ENCODE data around the gene TMEM115. TPM values are rescaled to one million over a fixed set of nuclear protein-coding genes. Genes with fewer than 3 reads are reported as not detected.

TMEM115 gene
- total and polyA plus RNA-seq, 2 of the 13 experiments (the other 11 are each of a cell fraction or from before 2014, with no cell fraction given), result 22.1 to 30.7 TPM

DNA sequence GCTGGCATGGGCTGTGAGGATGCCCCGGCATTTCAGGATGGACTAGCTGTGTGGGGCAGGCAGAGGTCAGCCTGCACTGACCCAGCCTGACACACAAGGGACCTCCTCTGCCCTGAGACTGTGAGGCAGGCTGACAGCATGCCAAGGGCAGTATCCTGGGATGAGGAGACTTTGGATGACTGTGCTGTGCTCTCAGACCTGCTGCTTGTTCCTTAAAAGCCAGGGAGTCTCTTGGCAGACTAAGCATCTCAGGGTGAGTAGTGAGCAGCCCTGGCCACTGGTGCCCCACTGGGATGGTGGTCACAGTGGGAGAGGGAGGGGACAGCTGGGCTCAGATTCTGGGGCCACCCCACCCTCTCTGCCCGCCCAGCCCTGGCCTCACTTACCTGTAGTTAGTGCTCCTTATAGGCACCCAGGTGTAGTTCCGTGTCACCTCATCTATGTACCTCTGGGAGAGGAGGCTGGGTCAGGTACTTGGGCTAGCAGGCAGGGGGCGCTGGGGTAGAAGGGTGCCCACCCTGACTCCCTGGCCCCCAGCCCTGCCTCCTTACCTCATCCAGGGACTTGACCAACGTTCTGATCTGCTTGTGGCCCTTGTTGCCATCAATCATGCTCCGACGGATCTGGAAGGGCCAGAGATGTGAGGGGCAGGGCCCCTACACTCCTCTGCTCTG lies 16.1 kb upstream of the TMEM115 start:
- H3K9ac ChIP-seq (ENCODE audit: insufficient read depth, low read depth, low read length), result no peak overlapping the region
- DNase-seq (ENCODE audit: low spot score), result no peak
- no peak overlapping the region for H3K4me2 ChIP-seq (ENCODE audit: low read depth, low read length)
- ChIA-PET POLR2A (no interaction called here), CTCF (ENCODE audit: low intra/inter-chr PET ratio, low total read pairs) (no interaction called here)
- H3K4me3 ChIP-seq (replicated peaks in 1 of 3; ENCODE audit: insufficient read depth in 1 of 3, low read depth in 2 of 3, low read length in 3 of 3), result no peak overlapping the region
- peaks cover 8 to 33% of the 10 kb centered on the region in 2 experiments; a peak in 4 of 5 replicates for H3K27me3 ChIP-seq (ENCODE audit: control insufficient read depth in 1 of 2, insufficient read depth in 2 of 2, low read length in 2 of 2)
- H3K36me3 ChIP-seq (replicated peaks in 1 of 2; ENCODE audit: control insufficient read depth in 1 of 2, insufficient read depth in 2 of 2, low read length in 2 of 2), result no peaks in the 10 kb centered on the region
- H4K20me1 ChIP-seq (ENCODE audit: insufficient read depth, low read length), result no peaks in the 10 kb centered on the region
- TF ChIP-seq, protein P1, sequence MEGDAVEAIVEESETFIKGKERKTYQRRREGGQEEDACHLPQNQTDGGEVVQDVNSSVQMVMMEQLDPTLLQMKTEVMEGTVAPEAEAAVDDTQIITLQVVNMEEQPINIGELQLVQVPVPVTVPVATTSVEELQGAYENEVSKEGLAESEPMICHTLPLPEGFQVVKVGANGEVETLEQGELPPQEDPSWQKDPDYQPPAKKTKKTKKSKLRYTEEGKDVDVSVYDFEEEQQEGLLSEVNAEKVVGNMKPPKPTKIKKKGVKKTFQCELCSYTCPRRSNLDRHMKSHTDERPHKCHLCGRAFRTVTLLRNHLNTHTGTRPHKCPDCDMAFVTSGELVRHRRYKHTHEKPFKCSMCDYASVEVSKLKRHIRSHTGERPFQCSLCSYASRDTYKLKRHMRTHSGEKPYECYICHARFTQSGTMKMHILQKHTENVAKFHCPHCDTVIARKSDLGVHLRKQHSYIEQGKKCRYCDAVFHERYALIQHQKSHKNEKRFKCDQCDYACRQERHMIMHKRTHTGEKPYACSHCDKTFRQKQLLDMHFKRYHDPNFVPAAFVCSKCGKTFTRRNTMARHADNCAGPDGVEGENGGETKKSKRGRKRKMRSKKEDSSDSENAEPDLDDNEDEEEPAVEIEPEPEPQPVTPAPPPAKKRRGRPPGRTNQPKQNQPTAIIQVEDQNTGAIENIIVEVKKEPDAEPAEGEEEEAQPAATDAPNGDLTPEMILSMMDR (CRISPR knock-in tag; IDR thresholded peaks at IDR 0.05), result peak; percentile 46; the same call in 1 of the 2 replicates
- TF ChIP-seq FOSL2 (CRISPR knock-in tag; IDR thresholded peaks at IDR 0.05) (no peak), MAFG (CRISPR knock-in tag; IDR thresholded peaks at IDR 0.05) (no peak)
- peak; percentile 30 for ATAC-seq
- no peaks in the 10 kb centered on the region for H3K9me3 ChIP-seq (ENCODE audit: low read length)
- in situ Hi-C loops (cut with HindIII; ENCODE audit: extremely low pct_ligation_motif_present, low pct_unique_long_range_greater_than_20kb), result no loop called here
- 15% methylated on average over 4 of the region's 7 CpGs for WGBS (ENCODE audit: low lambda C conversion rate)
- BruUV-seq (replicated peaks), result no TSS peak
- H3K27ac ChIP-seq (ENCODE audit: extremely low read length, insufficient read depth, low read length), result no peak overlapping the region
- H3K4me1 ChIP-seq (ENCODE audit: insufficient read depth, low read length), result peaks cover 15% of the 10 kb centered on the region
- FAIRE-seq, result no peak
- no peak overlapping the region for H2AFZ ChIP-seq (ENCODE audit: low read length)
- intact Hi-C loops (cut with micrococcal nuclease; ENCODE audit: unreplicated experiment), result no loop called here
- H3K79me2 ChIP-seq (ENCODE audit: insufficient read depth, low read length), result no peaks in the 10 kb centered on the region

GRCh38 chr3:50374363-50375257 lies 15.3 kb upstream of the TMEM115 start:
- FAIRE-seq (no peak), ATAC-seq (no peak), DNase-seq (ENCODE audit: low spot score) (no peak)
- H3K4me3 ChIP-seq (replicated peaks in 1 of 3; ENCODE audit: insufficient read depth in 1 of 3, low read depth in 2 of 3, low read length in 3 of 3), result no peak overlapping the region
- no peaks in the 10 kb centered on the region for H3K36me3 ChIP-seq (replicated peaks in 1 of 2; ENCODE audit: control insufficient read depth in 1 of 2, insufficient read depth in 2 of 2, low read length in 2 of 2)
- in situ Hi-C loops (cut with HindIII; ENCODE audit: extremely low pct_ligation_motif_present, low pct_unique_long_range_greater_than_20kb) (no loop called here), intact Hi-C loops (cut with micrococcal nuclease; ENCODE audit: unreplicated experiment) (loop anchor here (5.0 kb wide), 1 partner anchor 143 kb away; no protein-coding TSS in a partner anchor)
- H4K20me1 ChIP-seq (ENCODE audit: insufficient read depth, low read length), result no peaks in the 10 kb centered on the region
- ChIA-PET CTCF (ENCODE audit: low intra/inter-chr PET ratio, low total read pairs) (no interaction called here), POLR2A (no interaction called here)
- H3K27me3 ChIP-seq (ENCODE audit: control insufficient read depth in 1 of 2, insufficient read depth in 2 of 2, low read length in 2 of 2), result peaks cover 9 to 37% of the 10 kb centered on the region in 2 experiments; a peak in 4 of 5 replicates
- 34% methylated on average over 10 of the region's 22 CpGs for WGBS (ENCODE audit: low lambda C conversion rate)
- peaks cover 15% of the 10 kb centered on the region for H3K4me1 ChIP-seq (ENCODE audit: insufficient read depth, low read length)
- no peak overlapping the region for H3K27ac ChIP-seq (ENCODE audit: extremely low read length, insufficient read depth, low read length)
- no peaks in the 10 kb centered on the region for H3K79me2 ChIP-seq (ENCODE audit: insufficient read depth, low read length)
- TF ChIP-seq HCFC1 (IDR thresholded peaks at IDR 0.05; ENCODE audit: low read depth, low read length) (no peak), MAFK (conservative IDR thresholded peaks at IDR 0.05 in 1 of 2, IDR thresholded peaks at IDR 0.05 in 1 of 2; ENCODE audit: low read length in 2 of 2) (peak; percentile 28 to 40), MAFF (IDR thresholded peaks at IDR 0.05; ENCODE audit: low read depth, low read length) (0 out of 2 replicates have a peak, but pooled peaks have one; percentile 32)
- no peaks in the 10 kb centered on the region for H3K9me3 ChIP-seq (ENCODE audit: low read length)
- no peak overlapping the region for H2AFZ ChIP-seq (ENCODE audit: low read length)
- no peak overlapping the region for H3K4me2 ChIP-seq (ENCODE audit: low read depth, low read length)
- BruUV-seq (replicated peaks), result no TSS peak
- no peak overlapping the region for H3K9ac ChIP-seq (ENCODE audit: insufficient read depth, low read depth, low read length)

Data from HepG2 (cell line).